ENCODE data around the gene PRSS56. TPM values are rescaled to one million over a fixed set of nuclear protein-coding genes. Genes with fewer than 3 reads are reported as not detected.

The PRSS56 gene
- total and polyA plus RNA-seq, 2 donors (not counting 1 experiment from before 2014, with no cell fraction given): not detected

GRCh38 chr2:232495292-232495691, 24.9 kb upstream of the PRSS56 start:
- H3K4me1 ChIP-seq (ENCODE audit: control insufficient read depth, extremely low read depth, insufficient read depth, low read length): no peaks in the 10 kb centered on the region
- no peaks in the 10 kb centered on the region for H3K79me2 ChIP-seq (ENCODE audit: control insufficient read depth, insufficient read depth, low read length)
- no peak overlapping the region for H2AFZ ChIP-seq (ENCODE audit: low read length)
- H4K20me1 ChIP-seq (ENCODE audit: control insufficient read depth, extremely low read depth, insufficient read depth, low read length): no peaks in the 10 kb centered on the region
- TF ChIP-seq CTCF (conservative IDR thresholded peaks at IDR 0.05 in 1 of 2, IDR thresholded peaks at IDR 0.05 in 1 of 2; ENCODE audit: low read depth in 1 of 2, low read length in 2 of 2): no peak
- no peak for TF ChIP-seq EZH2 (IDR thresholded peaks at IDR 0.05; ENCODE audit: low read length, missing control alignments)
- no peak overlapping the region for H3K4me3 ChIP-seq (replicated peaks in 1 of 4; ENCODE audit: control extremely low read depth in 1 of 4, insufficient read depth in 1 of 4, low read depth in 3 of 4, low read length in 4 of 4)
- H3K27ac ChIP-seq (ENCODE audit: insufficient read depth, low read length): no peak overlapping the region
- no peaks in the 10 kb centered on the region for H3K27me3 ChIP-seq (ENCODE audit: control insufficient read depth, insufficient read depth, low read length)
- no peak for DNase-seq (ENCODE audit: low read depth in 2 of 2)
- no peak overlapping the region for H3K4me2 ChIP-seq (ENCODE audit: extremely low read depth, insufficient read depth, low read length)
- H3K9ac ChIP-seq (ENCODE audit: insufficient read depth, low read length): no peak overlapping the region
- no peaks in the 10 kb centered on the region for H3K9me3 ChIP-seq (ENCODE audit: control insufficient read depth, insufficient read depth, low read depth, low read length)
- no peaks in the 10 kb centered on the region for H3K36me3 ChIP-seq (ENCODE audit: control insufficient read depth, insufficient read depth, low read length)

- no peak for DNase-seq (ENCODE audit: low read depth in 2 of 2)
- Histone ChIP-seq H3K27me3 (ENCODE audit: control insufficient read depth, insufficient read depth, low read length) (no peaks in the 10 kb centered on the region), H4K20me1 (ENCODE audit: control insufficient read depth, extremely low read depth, insufficient read depth, low read length) (no peaks in the 10 kb centered on the region), H3K4me1 (ENCODE audit: control insufficient read depth, extremely low read depth, insufficient read depth, low read length) (no peaks in the 10 kb centered on the region), H3K4me3 (replicated peaks in 1 of 4; ENCODE audit: control extremely low read depth in 1 of 4, insufficient read depth in 1 of 4, low read depth in 3 of 4, low read length in 4 of 4) (no peak overlapping the region), H3K9me3 (ENCODE audit: control insufficient read depth, insufficient read depth, low read depth, low read length) (no peaks in the 10 kb centered on the region), H2AFZ (ENCODE audit: low read length) (no peak overlapping the region), H3K4me2 (ENCODE audit: extremely low read depth, insufficient read depth, low read length) (no peak overlapping the region), H3K36me3 (ENCODE audit: control insufficient read depth, insufficient read depth, low read length) (no peaks in the 10 kb centered on the region), H3K79me2 (ENCODE audit: control insufficient read depth, insufficient read depth, low read length) (no peaks in the 10 kb centered on the region), H3K9ac (ENCODE audit: insufficient read depth, low read length) (no peak overlapping the region), H3K27ac (ENCODE audit: insufficient read depth, low read length) (no peak overlapping the region)
- no peak for TF ChIP-seq EZH2 (IDR thresholded peaks at IDR 0.05; ENCODE audit: low read length, missing control alignments)
- no peak for TF ChIP-seq CTCF (conservative IDR thresholded peaks at IDR 0.05 in 1 of 2, IDR thresholded peaks at IDR 0.05 in 1 of 2; ENCODE audit: low read depth in 1 of 2, low read length in 2 of 2)
These were observed 23.5 kb upstream of the PRSS56 start for GRCh38 chr2:232496501-232497270.

- peaks cover under 1% of the 10 kb centered on the region for H3K27me3 ChIP-seq (ENCODE audit: control insufficient read depth, insufficient read depth, low read length)
- H3K4me3 ChIP-seq (replicated peaks in 1 of 4; ENCODE audit: control extremely low read depth in 1 of 4, insufficient read depth in 1 of 4, low read depth in 3 of 4, low read length in 4 of 4): no peak overlapping the region
- no peak overlapping the region for H3K4me2 ChIP-seq (ENCODE audit: extremely low read depth, insufficient read depth, low read length)
- no peaks in the 10 kb centered on the region for H4K20me1 ChIP-seq (ENCODE audit: control insufficient read depth, extremely low read depth, insufficient read depth, low read length)
- no peaks in the 10 kb centered on the region for H3K36me3 ChIP-seq (ENCODE audit: control insufficient read depth, insufficient read depth, low read length)
- H3K9me3 ChIP-seq (ENCODE audit: control insufficient read depth, insufficient read depth, low read depth, low read length): no peaks in the 10 kb centered on the region
- DNase-seq (ENCODE audit: low read depth in 2 of 2): no peak
- H3K27ac ChIP-seq (ENCODE audit: insufficient read depth, low read length): no peak overlapping the region
- no peaks in the 10 kb centered on the region for H3K79me2 ChIP-seq (ENCODE audit: control insufficient read depth, insufficient read depth, low read length)
- no peak overlapping the region for H2AFZ ChIP-seq (ENCODE audit: low read length)
- no peaks in the 10 kb centered on the region for H3K4me1 ChIP-seq (ENCODE audit: control insufficient read depth, extremely low read depth, insufficient read depth, low read length)
- no peak overlapping the region for H3K9ac ChIP-seq (ENCODE audit: insufficient read depth, low read length)
- TF ChIP-seq CTCF (conservative IDR thresholded peaks at IDR 0.05 in 1 of 2, IDR thresholded peaks at IDR 0.05 in 1 of 2; ENCODE audit: low read depth in 1 of 2, low read length in 2 of 2) (no peak), EZH2 (IDR thresholded peaks at IDR 0.05; ENCODE audit: low read length, missing control alignments) (no peak)
These were observed 22.8 kb upstream of the PRSS56 start for GRCh38 chr2:232497348-232497747.

Measured in fibroblast of lung (primary cell).